ENCODE measurements around the gene CCDC63. TPM values are rescaled to one million over a fixed set of nuclear protein-coding genes. Genes with fewer than 3 reads are reported as not detected.
"Not testable (repeated sequence)": the region's sequence is repeated elsewhere in the genome, so short reads cannot be mapped to it uniquely, and the experiment has no call there.

Gene CCDC63
- total and polyA plus RNA-seq, 4 donors: not detected

- no peak for ATAC-seq (ENCODE audit: insufficient read depth, low FRiP score)
- no peak for DNase-seq
- no peaks in the 10 kb centered on the region for H3K36me3 ChIP-seq (ENCODE audit: control insufficient read depth in 4 of 4, insufficient read depth in 4 of 4, low read length in 4 of 4)
- no peak overlapping the region for H3K27ac ChIP-seq (ENCODE audit: low read depth in 1 of 2, low read length in 1 of 2)
- peaks cover 0 to 16% (median 14%) of the 10 kb centered on the region in 3 donors for H3K27me3 ChIP-seq (ENCODE audit: control insufficient read depth in 3 of 3, insufficient read depth in 3 of 3, low read length in 2 of 3)
- peaks cover 0 to 7% (median 5%) of the 10 kb centered on the region in 5 donors for H3K4me1 ChIP-seq (ENCODE audit: control insufficient read depth in 5 of 5, insufficient read depth in 5 of 5, low read length in 5 of 5)
- H3K9ac ChIP-seq (ENCODE audit: insufficient read depth in 1 of 2, low read length in 2 of 2): no peak overlapping the region
- 79 to 81% methylated on average over 5 of the region's 5 CpGs for WGBS, 2 donors
- peaks cover 0 to 2% (median 0%) of the 10 kb centered on the region in 4 donors for H3K9me3 ChIP-seq (ENCODE audit: control insufficient read depth in 4 of 4, insufficient read depth in 3 of 4, low read length in 3 of 4)
- TF ChIP-seq CTCF (IDR thresholded peaks at IDR 0.05; ENCODE audit: control extremely low read depth, extremely low read depth): no peak
- H3K4me3 ChIP-seq: no peak overlapping the region
These were observed 4.0 kb downstream of the CCDC63 start for GRCh38 chr12:110850762-110851161.

- 49 to 68% methylated on average over 4 of the region's 4 CpGs for WGBS, 2 donors
- Histone ChIP-seq H3K4me3 (no peak overlapping the region), H3K27me3 (ENCODE audit: control insufficient read depth in 3 of 3, insufficient read depth in 3 of 3, low read length in 2 of 3) (peaks cover 0 to 2% (median 0%) of the 10 kb centered on the region in 3 donors), H3K4me1 (ENCODE audit: control insufficient read depth in 5 of 5, insufficient read depth in 5 of 5, low read length in 5 of 5) (peaks cover 0 to 7% (median 5%) of the 10 kb centered on the region in 5 donors), H3K36me3 (ENCODE audit: control insufficient read depth in 4 of 4, insufficient read depth in 4 of 4, low read length in 4 of 4) (no peaks in the 10 kb centered on the region), H3K27ac (ENCODE audit: low read depth in 1 of 2, low read length in 1 of 2) (no peak overlapping the region), H3K9me3 (ENCODE audit: control insufficient read depth in 4 of 4, insufficient read depth in 3 of 4, low read length in 3 of 4) (peaks cover 0 to 4% (median 0%) of the 10 kb centered on the region in 4 donors), H3K9ac (ENCODE audit: insufficient read depth in 1 of 2, low read length in 2 of 2) (no peak overlapping the region)
- TF ChIP-seq CTCF (IDR thresholded peaks at IDR 0.05; ENCODE audit: control extremely low read depth, extremely low read depth): no peak
- DNase-seq (peak; percentile 90 to 96 (median 95)), ATAC-seq (ENCODE audit: insufficient read depth, low FRiP score) (no peak)
These were observed 7.0 kb downstream of the CCDC63 start for GRCh38 chr12:110853836-110854235.

GRCh38 chr12:110856542-110856941, 9.8 kb downstream of the CCDC63 start:
- no peak overlapping the region for H3K9ac ChIP-seq (ENCODE audit: insufficient read depth in 1 of 2, low read length in 2 of 2)
- H3K36me3 ChIP-seq (ENCODE audit: control insufficient read depth in 4 of 4, insufficient read depth in 4 of 4, low read length in 4 of 4): no peaks in the 10 kb centered on the region
- peaks cover 0 to under 1% (median 0%) of the 10 kb centered on the region in 3 donors for H3K27me3 ChIP-seq (ENCODE audit: control insufficient read depth in 3 of 3, insufficient read depth in 3 of 3, low read length in 2 of 3)
- peaks cover 0 to 7% (median 5%) of the 10 kb centered on the region in 5 donors for H3K4me1 ChIP-seq (ENCODE audit: control insufficient read depth in 5 of 5, insufficient read depth in 5 of 5, low read length in 5 of 5)
- no peak overlapping the region for H3K27ac ChIP-seq (ENCODE audit: low read depth in 1 of 2, low read length in 1 of 2)
- H3K4me3 ChIP-seq: no peak overlapping the region
- ATAC-seq (ENCODE audit: insufficient read depth, low FRiP score) (no peak), DNase-seq (no peak)
- no peak for TF ChIP-seq CTCF (IDR thresholded peaks at IDR 0.05; ENCODE audit: control extremely low read depth, extremely low read depth)
- WGBS, 2 donors: 75 to 85% methylated on average over 4 of the region's 4 CpGs
- H3K9me3 ChIP-seq (ENCODE audit: control insufficient read depth in 4 of 4, insufficient read depth in 3 of 4, low read length in 3 of 4): peaks cover 0 to 2% (median 0%) of the 10 kb centered on the region in 4 donors

- H3K27me3 ChIP-seq (ENCODE audit: control insufficient read depth in 3 of 3, insufficient read depth in 3 of 3, low read length in 2 of 3): no peaks in the 10 kb centered on the region
- no peaks in the 10 kb centered on the region for H3K36me3 ChIP-seq (ENCODE audit: control insufficient read depth in 4 of 4, insufficient read depth in 4 of 4, low read length in 4 of 4)
- 80 to 92% methylated on average over 5 of the region's 5 CpGs for WGBS, 2 donors
- DNase-seq (no peak), ATAC-seq (ENCODE audit: insufficient read depth, low FRiP score) (no peak)
- no peak for TF ChIP-seq CTCF (IDR thresholded peaks at IDR 0.05; ENCODE audit: control extremely low read depth, extremely low read depth)
- no peak overlapping the region for H3K9ac ChIP-seq (ENCODE audit: insufficient read depth in 1 of 2, low read length in 2 of 2)
- peaks cover 0 to 7% (median 5%) of the 10 kb centered on the region in 5 donors for H3K4me1 ChIP-seq (ENCODE audit: control insufficient read depth in 5 of 5, insufficient read depth in 5 of 5, low read length in 5 of 5)
- H3K4me3 ChIP-seq: no peak overlapping the region
- no peak overlapping the region for H3K27ac ChIP-seq (ENCODE audit: low read depth in 1 of 2, low read length in 1 of 2)
- peaks cover 0 to 2% (median 0%) of the 10 kb centered on the region in 4 donors for H3K9me3 ChIP-seq (ENCODE audit: control insufficient read depth in 4 of 4, insufficient read depth in 3 of 4, low read length in 3 of 4)
These were observed 10.7 kb downstream of the CCDC63 start for GRCh38 chr12:110857528-110857927.

- ATAC-seq (ENCODE audit: insufficient read depth, low FRiP score); H3K9me3 ChIP-seq (ENCODE audit: control insufficient read depth in 4 of 4, insufficient read depth in 3 of 4, low read length in 3 of 4); H3K36me3 ChIP-seq (ENCODE audit: control insufficient read depth in 4 of 4, insufficient read depth in 4 of 4, low read length in 4 of 4); H3K27me3 ChIP-seq (ENCODE audit: control insufficient read depth in 3 of 3, insufficient read depth in 3 of 3, low read length in 2 of 3); H3K27ac ChIP-seq (ENCODE audit: low read depth in 1 of 2, low read length in 1 of 2); DNase-seq; H3K9ac ChIP-seq (ENCODE audit: insufficient read depth in 1 of 2, low read length in 2 of 2); H3K4me1 ChIP-seq (ENCODE audit: control insufficient read depth in 5 of 5, insufficient read depth in 5 of 5, low read length in 5 of 5); H3K4me3 ChIP-seq: not testable (repeated sequence)
- WGBS, 2 donors: 89 to 93% methylated on average over 4 of the region's 4 CpGs
These were observed 11.2 kb downstream of the CCDC63 start for GRCh38 chr12:110857954-110858353.

All from lung (tissue), 12 donors.